Lung microvascular endothelial cell (primary cell): Measurements from ENCODE around the gene IQCM. TPM values are rescaled to one million over a fixed set of nuclear protein-coding genes. Genes with fewer than 3 reads are reported as not detected.

Source experiments
- DNase-seq, 2 donors: peaks; one replicate each; pipeline versions ENCODE4 v3.0.0 to v3.0.0-alpha.2; 2010; ENCODE audit warnings: low read depth in 2 of 2
- total RNA-seq: library from RNA; depleted of rRNA; stranded (reverse); fragments of >200 nt; gene quantifications from 2 replicates; pipeline ENCODE4 v1.2.1, GENCODE V29; 2014

IQCM gene
- total RNA-seq, 1 donor from 2014 or later, result not detected

DNA sequence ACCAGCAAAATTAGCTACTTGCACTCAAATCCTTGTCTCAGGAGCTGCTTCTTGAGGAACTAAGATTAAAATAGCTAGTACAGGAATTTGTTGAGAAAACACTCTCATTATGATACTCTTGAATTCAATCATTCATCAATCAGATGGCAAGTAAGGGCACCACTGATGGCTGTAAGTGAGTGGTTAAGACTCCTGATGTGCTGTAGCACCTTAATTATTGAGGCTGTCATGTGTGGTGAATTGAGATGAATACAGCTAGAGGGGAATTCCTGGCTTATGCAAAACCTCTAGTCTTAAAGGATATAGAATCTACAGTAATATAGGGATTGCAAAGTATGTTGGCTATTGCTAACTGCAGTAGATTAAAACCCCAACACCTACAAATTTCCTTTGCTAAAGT lies 509.1 kb downstream of the IQCM start:
- no peak for DNase-seq
